SW480 (cell line): Measurements from ENCODE around the gene AMDHD1.
A peak's percentile ranks its signal among the peaks of the same experiment; 100 is the strongest.

ENCODE experiments used
- DNase-seq: peaks from one replicate; pipeline ENCODE4 v3.0.0-alpha.2; 2016; ENCODE audit warnings: low spot score

Gene AMDHD1

DNA sequence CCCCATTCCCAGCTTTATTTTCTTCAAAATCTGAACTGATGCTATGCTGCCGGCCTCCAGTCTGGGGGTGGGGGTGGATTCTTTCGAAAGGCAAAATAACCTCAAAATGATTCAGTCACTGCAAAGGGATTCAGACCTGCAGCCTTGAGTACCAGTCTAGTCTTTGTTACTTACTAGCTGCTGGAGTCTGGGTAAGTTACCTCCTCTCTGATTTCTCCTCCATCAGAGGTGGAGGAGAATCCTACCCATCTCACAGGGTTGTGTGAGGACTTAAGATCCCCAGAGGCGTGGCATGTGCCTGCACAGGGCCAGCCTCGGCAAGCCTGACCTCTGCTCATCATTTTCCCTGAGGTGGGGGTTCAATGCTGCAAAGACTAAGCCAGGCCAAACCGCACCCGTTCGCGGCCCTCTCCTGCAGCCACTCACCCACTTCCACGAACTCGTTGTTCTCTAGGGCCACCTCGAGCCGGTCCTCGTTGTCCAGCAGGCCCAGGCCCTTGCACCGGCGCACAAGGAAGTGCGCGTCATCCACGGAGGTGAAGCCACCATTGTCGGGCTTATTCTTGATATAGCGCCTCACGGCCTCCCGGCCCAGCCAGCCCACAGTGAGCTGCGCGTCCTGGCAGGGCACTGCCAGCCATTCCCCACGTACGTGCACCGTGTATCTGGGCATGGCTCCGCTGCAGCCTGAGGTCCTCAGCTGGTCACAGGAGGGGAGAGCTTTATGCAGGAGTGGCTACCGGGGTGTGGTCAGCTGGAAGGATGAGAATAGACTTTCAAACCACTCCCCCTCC lies 52.3 kb downstream of the AMDHD1 start:
- DNase-seq, result no peak

DNA sequence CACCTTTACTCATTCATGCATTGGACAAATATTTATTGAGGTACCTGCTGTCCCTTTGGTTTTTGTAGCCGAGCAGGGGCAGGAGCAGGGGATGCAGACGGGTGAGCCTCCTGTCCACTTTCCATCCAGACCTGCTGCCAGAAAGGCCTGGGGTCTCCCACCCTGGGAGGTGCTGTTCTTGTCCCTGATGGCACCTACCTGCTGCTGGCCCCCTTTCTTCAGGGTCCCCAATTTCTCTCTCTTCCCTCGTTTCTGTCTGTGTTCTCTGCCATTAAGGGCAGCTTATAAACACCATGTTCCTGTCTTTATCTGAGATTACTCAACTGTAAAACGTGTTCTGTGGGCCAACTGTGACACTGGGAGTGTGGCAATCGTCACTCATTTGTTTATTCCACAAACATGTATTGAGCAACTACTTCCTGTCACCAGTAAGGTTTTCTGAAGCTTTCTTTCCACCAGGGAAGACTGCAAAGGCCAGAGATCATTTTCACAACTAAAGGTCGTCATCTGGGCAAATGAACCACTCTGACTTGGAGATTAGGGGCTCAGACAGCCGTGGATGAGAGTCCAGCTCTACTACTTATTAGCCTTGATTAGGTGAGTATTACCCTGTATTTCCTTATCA lies 53.0 kb downstream of the AMDHD1 start, which contains the start of gene HAL:
HAL (minus strand) TSS at position 311 of the 625 bp plus-strand sequence. CDS start 434 bp downstream, outside the sequence.
- DNase-seq, result no peak

DNA sequence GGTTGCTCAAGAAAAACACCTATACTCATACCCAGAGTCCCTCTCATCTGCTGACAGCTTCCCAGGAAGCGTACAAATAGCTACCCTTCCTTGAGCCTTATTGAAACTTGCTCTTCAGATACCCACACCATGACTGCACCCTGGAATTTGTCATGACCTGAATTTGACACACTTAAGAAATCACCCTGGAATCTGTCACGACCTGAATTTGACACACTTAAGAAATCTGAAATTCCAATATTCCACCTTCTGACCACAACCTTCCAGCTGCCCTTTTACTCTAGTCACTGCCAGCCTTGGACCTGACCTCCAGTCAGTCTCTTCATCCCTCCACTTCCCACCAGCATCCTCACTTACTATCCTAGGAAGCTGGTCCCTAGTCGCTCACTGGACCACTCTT lies 54.1 kb downstream of the AMDHD1 start:
- no peak for DNase-seq

DNA sequence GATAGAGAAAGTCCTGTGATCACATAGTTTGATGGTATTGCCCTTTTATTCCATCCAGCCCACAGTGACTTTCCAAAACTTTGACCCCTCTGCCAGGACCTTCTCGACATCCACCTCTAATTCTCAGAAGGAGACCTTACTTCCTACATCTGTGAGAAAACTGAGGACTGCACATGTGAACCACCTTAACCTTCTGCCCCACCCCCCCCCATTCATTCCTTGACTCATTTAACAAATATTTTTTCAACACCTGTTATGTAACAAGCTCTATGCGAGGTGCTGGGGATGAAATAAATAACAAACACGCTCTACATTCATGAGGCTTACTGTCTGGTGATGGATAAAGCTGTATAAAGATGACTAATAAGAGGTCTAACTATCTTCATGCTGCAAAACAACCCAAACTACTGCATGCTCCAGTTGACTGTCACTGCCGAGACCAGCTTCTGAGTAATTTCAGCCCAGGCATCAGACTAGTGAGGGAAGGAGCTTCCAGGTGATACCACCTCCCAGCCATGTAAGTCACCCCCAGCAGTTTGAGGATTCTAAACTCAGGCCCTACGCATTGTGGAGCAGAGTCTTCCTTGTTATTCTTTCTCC lies 54.9 kb downstream of the AMDHD1 start:
- no peak for DNase-seq

DNA sequence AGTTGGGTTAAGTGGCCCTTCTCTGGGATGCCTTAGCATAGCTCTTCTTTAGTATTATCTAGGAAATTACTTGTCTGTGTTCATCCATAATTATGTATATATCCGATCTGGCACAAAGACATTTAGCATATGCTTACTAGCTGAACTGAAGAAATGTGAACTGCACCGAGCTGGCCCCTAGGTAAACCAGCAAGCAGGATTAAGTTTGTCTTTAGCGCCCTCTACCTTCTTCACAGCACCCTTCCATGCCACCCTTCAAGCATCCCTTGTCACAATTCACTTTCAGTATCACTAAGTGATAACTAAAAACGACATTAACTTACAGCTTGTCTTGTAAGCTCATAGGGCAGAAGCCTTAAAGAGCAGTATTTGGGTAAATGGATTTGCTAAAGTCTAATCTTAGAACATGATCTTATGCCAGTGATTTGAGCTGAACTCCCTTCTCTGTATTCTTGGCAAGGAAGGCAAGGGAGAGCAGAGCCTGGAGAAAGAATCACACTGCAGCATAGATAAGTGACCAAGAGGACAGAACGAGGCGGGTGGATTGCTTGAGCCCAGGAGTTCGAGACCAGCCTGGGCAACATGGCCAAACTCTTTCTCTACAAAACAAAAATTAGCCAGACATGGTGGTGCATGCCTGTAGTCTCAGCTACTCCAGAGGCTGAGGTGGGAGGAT lies 55.6 kb downstream of the AMDHD1 start:
- peak; percentile 52 for DNase-seq

DNA sequence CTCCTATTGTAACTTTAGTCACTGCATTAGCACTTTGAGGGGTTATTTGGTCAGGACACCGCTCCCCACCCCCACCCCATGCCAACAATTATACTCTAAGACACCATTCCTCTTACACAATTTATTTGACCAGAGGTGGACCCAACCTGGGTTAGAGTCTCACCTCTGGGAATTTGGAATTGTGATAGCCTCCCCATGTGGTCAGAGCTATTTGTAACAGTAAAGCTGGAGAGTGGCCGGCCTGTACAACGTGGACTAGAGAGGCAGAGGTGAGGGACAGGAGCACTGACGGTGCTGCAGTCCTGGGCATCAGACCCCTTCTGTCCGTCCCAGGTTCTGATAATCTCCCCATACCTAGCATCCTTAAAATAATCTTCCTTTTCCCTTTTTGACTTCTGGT lies 56.4 kb downstream of the AMDHD1 start:
- DNase-seq, result no peak

DNA sequence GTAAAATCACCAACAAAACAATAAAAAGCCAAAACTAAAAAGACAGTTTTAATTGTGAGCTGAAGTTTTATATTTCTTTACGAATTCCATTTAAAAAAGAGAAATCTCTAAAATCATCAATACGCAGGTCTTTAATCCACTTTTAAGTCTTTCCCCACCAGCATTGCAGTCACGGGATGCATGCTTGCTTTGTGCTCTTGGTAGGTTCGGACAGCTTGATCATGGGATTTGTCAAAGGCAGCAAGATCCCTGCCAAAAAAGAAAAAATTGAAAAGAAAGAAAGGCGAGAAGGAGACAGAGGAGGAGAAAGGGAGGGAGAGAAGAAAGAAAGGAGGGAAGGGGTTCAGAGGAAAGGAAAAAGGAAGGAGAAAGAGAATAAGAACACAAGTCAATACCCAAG lies 57.7 kb downstream of the AMDHD1 start:
- DNase-seq, result no peak

DNA sequence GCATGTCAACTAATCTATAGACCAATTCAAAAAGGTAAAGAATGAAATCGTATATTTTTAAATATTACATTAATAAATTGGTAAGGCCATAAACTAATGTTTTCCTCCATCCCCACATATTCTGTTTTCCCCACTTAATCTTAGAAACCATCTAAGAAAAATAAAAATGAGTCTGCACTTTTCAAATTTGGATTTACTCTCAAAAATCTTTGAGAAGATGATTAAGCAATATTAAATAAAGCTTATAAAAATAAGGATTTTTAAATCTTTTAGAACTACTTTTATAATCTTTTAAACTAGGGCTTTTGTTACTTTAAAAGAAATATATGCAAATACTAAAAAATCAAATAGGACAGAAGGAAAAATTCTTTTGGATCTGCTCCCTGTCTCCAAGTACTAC lies 63.6 kb downstream of the AMDHD1 start:
- DNase-seq, result no peak

DNA sequence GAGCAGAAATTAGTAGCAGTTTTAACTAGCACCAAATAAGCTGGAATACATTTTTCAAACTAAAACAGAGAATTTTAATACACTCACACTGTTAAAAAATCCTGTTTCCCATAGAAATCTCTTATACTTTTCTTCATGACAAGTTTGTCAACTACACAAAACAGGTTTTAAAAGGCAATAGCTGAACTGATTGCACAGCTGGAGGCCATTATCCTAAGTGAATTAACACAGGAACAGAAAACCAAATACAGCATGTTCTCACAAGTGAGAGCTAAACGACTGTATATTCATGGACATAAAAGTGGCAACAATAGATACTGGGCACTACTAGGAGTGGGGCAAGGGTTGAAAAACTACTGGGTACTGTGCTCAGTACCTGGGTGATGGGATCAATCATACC lies 64.6 kb downstream of the AMDHD1 start:
- no peak for DNase-seq

DNA sequence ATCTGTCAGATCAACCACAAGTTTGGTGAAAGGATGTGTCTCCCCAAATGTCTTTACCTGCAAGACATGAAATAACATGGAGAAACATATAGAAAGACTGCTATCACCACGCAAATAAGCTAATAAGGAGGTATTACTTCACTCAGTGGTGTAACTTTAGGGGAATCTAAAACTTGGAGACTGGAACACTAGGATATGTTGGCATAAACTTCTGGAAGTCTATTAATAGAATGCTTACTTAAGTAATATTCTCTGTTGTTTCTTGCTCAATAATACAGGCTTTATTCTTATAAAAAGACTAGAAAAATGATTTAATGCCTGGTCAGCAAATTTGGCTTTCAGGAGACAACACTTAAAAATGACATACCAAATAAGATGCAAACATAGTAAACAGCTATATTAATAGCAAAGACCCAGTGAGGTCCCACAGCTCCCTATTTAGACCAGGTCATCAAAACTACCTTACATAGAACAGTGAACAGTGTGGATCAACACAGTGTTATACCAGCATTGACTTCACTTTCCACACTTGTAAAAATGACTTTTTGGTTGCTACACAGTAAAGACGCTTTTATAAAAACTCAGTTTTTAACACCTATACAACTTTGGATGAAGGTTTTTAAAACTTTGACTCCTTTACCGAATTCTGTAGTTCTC lies 71.9 kb downstream of the AMDHD1 start:
- no peak for DNase-seq

DNA sequence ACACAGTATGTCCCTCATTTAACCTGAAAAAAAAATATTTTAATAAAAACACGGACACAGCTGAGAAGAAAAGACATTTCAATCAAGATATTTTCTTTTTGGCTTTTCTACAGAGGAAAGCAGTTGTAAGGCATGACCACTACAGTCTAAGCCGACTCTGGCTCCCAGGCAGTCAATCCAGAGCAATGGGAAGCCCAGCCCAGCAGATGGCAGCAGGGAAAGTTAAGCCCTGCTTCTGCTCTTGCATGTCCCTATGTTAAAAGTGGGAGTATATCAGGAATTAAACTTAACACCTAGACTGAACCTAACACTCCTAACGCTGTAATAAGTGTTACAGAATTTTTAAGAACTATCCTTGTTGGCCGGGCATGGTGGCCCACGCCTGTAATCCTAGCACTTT lies 72.5 kb downstream of the AMDHD1 start:
- DNase-seq, result peak; percentile 23
